HuH-7 (cell line): Measurements from ENCODE around the gene RAB20.
A peak's percentile ranks its signal among the peaks of the same experiment; 100 is the strongest.
"Not testable (repeated sequence)": the region's sequence is repeated elsewhere in the genome, so short reads cannot be mapped to it uniquely, and the experiment has no call there.

Experiments used
- DNase-seq: peaks from one replicate; pipeline ENCODE4 v3.0.0; 2011; ENCODE audit warnings: low spot score

Gene RAB20

GRCh38 chr13:110575322-110576069 is 14.0 kb upstream of the RAB20 start:
- DNase-seq: no peak

GRCh38 chr13:110574161-110574560 is 12.6 kb upstream of the RAB20 start:
- DNase-seq: no peak

- DNase-seq: no peak
Measured at GRCh38 chr13:110572778-110573118, 11.2 kb upstream of the RAB20 start.

- DNase-seq: no peak
Measured at GRCh38 chr13:110571896-110572777, 10.6 kb upstream of the RAB20 start.

- DNase-seq: no peak
Measured at GRCh38 chr13:110570886-110571285, 9.4 kb upstream of the RAB20 start.

GRCh38 chr13:110569962-110570361 is 8.4 kb upstream of the RAB20 start:
- DNase-seq: not testable (repeated sequence)

- no peak for DNase-seq
Measured at GRCh38 chr13:110568612-110569011, 7.1 kb upstream of the RAB20 start.

GRCh38 chr13:110566171-110566570 is 4.6 kb upstream of the RAB20 start:
- DNase-seq: no peak

- DNase-seq: no peak
Measured at GRCh38 chr13:110565296-110565695, 3.8 kb upstream of the RAB20 start.

- no peak for DNase-seq
Measured at GRCh38 chr13:110564472-110564985, 3.0 kb upstream of the RAB20 start.

GRCh38 chr13:110563463-110563774 is 1.9 kb upstream of the RAB20 start:
- DNase-seq: no peak

- no peak for DNase-seq
Measured at GRCh38 chr13:110562696-110563462, 1.4 kb upstream of the RAB20 start.

GRCh38 chr13:110562036-110562597 is 595 bp upstream of the RAB20 start:
- DNase-seq: no peak

GRCh38 chr13:110560601-110561343 is 750 bp downstream of the RAB20 start:
- DNase-seq: peak; percentile 31

- DNase-seq: no peak
Measured at GRCh38 chr13:110559986-110560385, 1.5 kb downstream of the RAB20 start.

- DNase-seq: no peak
Measured at GRCh38 chr13:110559429-110559943, 2.0 kb downstream of the RAB20 start.

- DNase-seq: no peak
Measured at GRCh38 chr13:110557610-110558305, 3.8 kb downstream of the RAB20 start.

- no peak for DNase-seq
Measured at GRCh38 chr13:110557082-110557481, 4.4 kb downstream of the RAB20 start.

- no peak for DNase-seq
Measured at GRCh38 chr13:110556224-110556606, 5.3 kb downstream of the RAB20 start.

- no peak for DNase-seq
Measured at GRCh38 chr13:110555601-110556223, 5.8 kb downstream of the RAB20 start.
